SK-N-MC (cell line): ENCODE data around the gene CROCC.

Source experiments
- EZH2 ChIP-seq: fragments of 200-600 bp; sonication (generic); IDR thresholded peaks from one replicate; pipeline ENCODE4 v1.6.1; 2017; ENCODE audit warnings: antibody characterized with exemption
- FOXP2 ChIP-seq: optimal IDR thresholded peaks from 2 replicates; pipeline ENCODE3; 2011; ENCODE audit warnings: mild to moderate bottlenecking, moderate library complexity; ENCODE audit not compliant: insufficient read depth; ENCODE audit errors: extremely low read length, control extremely low read depth
- POLR2AphosphoS5 ChIP-seq: IDR thresholded peaks from 2 replicates; pipeline ENCODE4 v1.6.1; 2012; ENCODE audit warnings: mild to moderate bottlenecking, low read depth, low read length, borderline replicate concordance

- TF ChIP-seq EZH2 = no peak
- TF ChIP-seq POLR2AphosphoS5 = no peak
- TF ChIP-seq FOXP2 = no peak
These were observed 50.6 kb downstream of the CROCC start for GRCh38 chr1:16972189-16972895.
